NB4 (cell line): Measurements from ENCODE around the gene RNPEP.

Experiments
- MYC ChIP-seq: IDR thresholded peaks from 2 replicates; pipeline ENCODE4 v1.6.1; 2011; ENCODE audit warnings: low read depth, low read length
- POLR2A ChIP-seq: IDR thresholded peaks from 2 replicates; pipeline ENCODE4 v1.6.1; 2011; ENCODE audit warnings: mild to moderate bottlenecking; ENCODE audit not compliant: insufficient read length; ENCODE audit errors: extremely low read depth
- TF ChIP-seq, protein P1 (sequence below): IDR thresholded peaks from one replicate; pipeline ENCODE4 v1.5.1; 2012; ENCODE audit warnings: low read depth, low read length

DNA sequence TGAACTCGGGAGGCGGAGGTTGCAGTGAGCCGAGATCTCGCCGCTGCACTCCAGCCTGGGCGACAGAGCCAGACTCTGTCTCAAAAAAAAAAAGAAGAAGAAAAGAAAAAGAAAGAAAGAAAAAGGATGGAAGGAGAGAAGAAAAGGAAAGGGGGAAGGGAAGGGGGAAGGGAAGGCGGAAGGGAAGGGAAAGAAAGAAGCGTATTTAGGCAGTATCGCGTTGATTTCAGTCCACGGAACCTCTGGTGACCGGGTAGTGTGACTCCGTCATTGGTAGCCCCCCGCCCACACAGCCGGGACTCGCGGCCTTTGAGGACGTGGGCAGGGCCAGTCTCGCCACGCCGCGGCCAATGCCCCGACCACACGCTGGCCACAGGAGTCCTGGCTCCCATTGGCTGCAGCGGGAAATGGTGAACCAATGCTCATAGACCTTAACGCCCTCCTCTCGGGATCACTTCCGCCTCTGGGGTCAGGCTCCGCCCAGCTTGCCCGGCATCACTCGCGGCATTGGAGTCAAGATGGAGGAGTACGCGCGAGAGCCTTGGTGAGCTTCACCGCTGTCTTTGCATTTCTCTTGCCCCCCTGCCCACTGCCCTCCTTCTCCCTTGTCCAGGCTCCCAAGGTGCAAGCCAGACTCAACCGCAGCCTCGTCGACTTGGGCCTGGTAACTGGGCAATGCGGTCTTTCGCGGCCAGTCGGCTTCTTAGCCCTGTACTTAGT lies 27.3 kb upstream of the RNPEP start, which contains the start of gene TIMM17A:
- TF ChIP-seq, protein P1, sequence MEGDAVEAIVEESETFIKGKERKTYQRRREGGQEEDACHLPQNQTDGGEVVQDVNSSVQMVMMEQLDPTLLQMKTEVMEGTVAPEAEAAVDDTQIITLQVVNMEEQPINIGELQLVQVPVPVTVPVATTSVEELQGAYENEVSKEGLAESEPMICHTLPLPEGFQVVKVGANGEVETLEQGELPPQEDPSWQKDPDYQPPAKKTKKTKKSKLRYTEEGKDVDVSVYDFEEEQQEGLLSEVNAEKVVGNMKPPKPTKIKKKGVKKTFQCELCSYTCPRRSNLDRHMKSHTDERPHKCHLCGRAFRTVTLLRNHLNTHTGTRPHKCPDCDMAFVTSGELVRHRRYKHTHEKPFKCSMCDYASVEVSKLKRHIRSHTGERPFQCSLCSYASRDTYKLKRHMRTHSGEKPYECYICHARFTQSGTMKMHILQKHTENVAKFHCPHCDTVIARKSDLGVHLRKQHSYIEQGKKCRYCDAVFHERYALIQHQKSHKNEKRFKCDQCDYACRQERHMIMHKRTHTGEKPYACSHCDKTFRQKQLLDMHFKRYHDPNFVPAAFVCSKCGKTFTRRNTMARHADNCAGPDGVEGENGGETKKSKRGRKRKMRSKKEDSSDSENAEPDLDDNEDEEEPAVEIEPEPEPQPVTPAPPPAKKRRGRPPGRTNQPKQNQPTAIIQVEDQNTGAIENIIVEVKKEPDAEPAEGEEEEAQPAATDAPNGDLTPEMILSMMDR: no peak
- TF ChIP-seq POLR2A (peak; percentile 95), MYC (peak; percentile 59)
